ENCODE data around the gene PLA2G4C. TPM values are rescaled to one million over a fixed set of nuclear protein-coding genes. Genes with fewer than 3 reads are reported as not detected.

Gene PLA2G4C
- total and polyA plus RNA-seq, 2 experiments from 2014 or later = 2.9 to 3.4 TPM

DNA sequence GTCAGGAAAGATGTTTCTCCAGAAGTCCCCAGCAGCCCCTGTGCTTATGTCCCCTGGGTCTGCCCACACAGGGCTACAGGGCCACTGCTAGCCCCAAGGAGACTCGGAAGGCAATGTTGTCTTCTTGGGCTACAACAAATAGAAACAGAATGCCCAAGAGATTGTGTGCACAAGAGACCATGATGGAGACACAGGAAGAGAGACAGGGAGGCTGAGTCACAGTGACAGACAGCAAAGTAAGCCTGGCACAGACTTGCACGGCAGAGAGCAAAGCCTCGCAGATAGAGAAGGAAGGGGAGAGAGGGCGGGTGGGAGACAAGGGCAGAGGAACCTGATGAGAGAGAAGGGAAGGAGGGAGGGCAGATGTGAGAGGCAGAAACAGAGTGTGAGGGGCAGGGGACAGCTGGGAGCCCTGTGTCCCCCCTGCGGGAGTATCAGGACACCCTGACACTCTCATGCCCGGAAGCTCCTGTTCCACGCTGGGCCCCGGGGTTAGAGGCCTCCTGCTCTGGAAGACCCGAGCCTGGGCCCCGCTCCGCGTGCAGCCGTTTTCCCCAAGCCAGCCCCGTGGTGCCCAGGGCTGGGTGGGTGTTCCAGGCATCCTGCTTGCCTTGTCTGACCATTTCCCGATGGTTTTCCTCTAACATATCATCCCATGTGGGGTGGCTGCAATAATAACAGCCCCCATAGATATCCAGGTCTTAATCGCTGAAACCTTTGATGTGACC is 2.7 kb upstream of the PLA2G4C start (continued):
- TF ChIP-seq NANOG (IDR thresholded peaks at IDR 0.05; ENCODE audit: borderline replicate concordance) (no peak), JUNB (IDR thresholded peaks at IDR 0.05; ENCODE audit: unreplicated experiment) (no peak), ZNF331 (CRISPR knock-in tag; IDR thresholded peaks at IDR 0.05; ENCODE audit: low read depth) (no peak), EZH2phosphoT487 (IDR thresholded peaks at IDR 0.05; ENCODE audit: unreplicated experiment) (no peak)
- TF ChIP-seq, protein P1, sequence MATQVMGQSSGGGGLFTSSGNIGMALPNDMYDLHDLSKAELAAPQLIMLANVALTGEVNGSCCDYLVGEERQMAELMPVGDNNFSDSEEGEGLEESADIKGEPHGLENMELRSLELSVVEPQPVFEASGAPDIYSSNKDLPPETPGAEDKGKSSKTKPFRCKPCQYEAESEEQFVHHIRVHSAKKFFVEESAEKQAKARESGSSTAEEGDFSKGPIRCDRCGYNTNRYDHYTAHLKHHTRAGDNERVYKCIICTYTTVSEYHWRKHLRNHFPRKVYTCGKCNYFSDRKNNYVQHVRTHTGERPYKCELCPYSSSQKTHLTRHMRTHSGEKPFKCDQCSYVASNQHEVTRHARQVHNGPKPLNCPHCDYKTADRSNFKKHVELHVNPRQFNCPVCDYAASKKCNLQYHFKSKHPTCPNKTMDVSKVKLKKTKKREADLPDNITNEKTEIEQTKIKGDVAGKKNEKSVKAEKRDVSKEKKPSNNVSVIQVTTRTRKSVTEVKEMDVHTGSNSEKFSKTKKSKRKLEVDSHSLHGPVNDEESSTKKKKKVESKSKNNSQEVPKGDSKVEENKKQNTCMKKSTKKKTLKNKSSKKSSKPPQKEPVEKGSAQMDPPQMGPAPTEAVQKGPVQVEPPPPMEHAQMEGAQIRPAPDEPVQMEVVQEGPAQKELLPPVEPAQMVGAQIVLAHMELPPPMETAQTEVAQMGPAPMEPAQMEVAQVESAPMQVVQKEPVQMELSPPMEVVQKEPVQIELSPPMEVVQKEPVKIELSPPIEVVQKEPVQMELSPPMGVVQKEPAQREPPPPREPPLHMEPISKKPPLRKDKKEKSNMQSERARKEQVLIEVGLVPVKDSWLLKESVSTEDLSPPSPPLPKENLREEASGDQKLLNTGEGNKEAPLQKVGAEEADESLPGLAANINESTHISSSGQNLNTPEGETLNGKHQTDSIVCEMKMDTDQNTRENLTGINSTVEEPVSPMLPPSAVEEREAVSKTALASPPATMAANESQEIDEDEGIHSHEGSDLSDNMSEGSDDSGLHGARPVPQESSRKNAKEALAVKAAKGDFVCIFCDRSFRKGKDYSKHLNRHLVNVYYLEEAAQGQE (IDR thresholded peaks at IDR 0.05; ENCODE audit: unreplicated experiment) = no peak

DNA sequence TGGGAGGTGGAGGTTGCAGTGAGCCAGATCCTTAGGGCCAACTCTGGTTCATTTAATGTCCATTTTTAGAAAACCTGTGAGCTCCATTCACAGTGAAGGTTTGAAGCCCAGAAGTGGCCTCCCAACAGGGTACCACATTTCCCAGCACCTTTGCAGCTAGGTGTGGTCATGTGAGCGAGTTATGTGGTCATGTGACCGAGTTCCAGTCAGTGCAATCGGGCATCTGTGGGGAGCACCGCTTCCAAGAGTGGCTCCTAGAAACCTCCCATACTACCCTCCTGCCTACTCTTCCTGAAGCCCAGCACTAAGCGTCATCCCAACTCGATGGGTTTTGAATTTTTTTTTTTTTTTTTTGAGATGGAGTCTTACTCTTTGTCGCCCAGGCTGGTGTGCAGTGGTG is 663 bp upstream of the PLA2G4C start:
- H3K9me3 Mint-ChIP-seq = no peaks in the 10 kb centered on the region
- peak overlapping the region; percentile 91; the same call in 1 of the 2 replicates for H3K4me2 ChIP-seq
- no peaks in the 10 kb centered on the region; the same call in 1 of the 2 replicates for H3K4me1 ChIP-seq (ENCODE audit: insufficient read depth)
- no peaks in the 10 kb centered on the region for H3K27me3 ChIP-seq (ENCODE audit: insufficient read depth)
- DNase-seq (ENCODE audit: low spot score) = peak; percentile 45
- H3K4me3 ChIP-seq = no peak overlapping the region
- H2AFZ ChIP-seq = peak overlapping the region; percentile 92; the same call in 1 of the 2 replicates
- ATAC-seq = peak; percentile 16
- no peaks in the 10 kb centered on the region for H3K9me2 ChIP-seq (ENCODE audit: insufficient read depth)
- H3K4me3 Mint-ChIP-seq = peak overlapping the region; percentile 69; the same call in 1 of the 3 replicates
- peaks cover 3% of the 10 kb centered on the region; the same call in 1 of the 3 replicates for H3K36me3 Mint-ChIP-seq (ENCODE audit: low read depth)
- peaks cover 4% of the 10 kb centered on the region; the same call in 2 of the 3 replicates for H3K4me1 Mint-ChIP-seq
- no peaks in the 10 kb centered on the region for H3K36me3 ChIP-seq (ENCODE audit: insufficient read depth)
- peaks cover 17% of the 10 kb centered on the region for H3K27me3 Mint-ChIP-seq (ENCODE audit: insufficient read depth, low read depth, poor library complexity)
- H3K27ac Mint-ChIP-seq = no peak overlapping the region; the same call in 1 of the 2 replicates
- H3K79me2 ChIP-seq (replicated peaks; ENCODE audit: insufficient read depth) = no peaks in the 10 kb centered on the region
- no peaks in the 10 kb centered on the region for H4K20me1 ChIP-seq (replicated peaks; ENCODE audit: insufficient read depth)
- H3F3A ChIP-seq (replicated peaks; ENCODE audit: low read depth) = no peaks in the 10 kb centered on the region; the same call in 1 of the 2 replicates
- no peak overlapping the region for H3K27ac ChIP-seq (ENCODE audit: low read depth)
- TF ChIP-seq, protein P2, sequence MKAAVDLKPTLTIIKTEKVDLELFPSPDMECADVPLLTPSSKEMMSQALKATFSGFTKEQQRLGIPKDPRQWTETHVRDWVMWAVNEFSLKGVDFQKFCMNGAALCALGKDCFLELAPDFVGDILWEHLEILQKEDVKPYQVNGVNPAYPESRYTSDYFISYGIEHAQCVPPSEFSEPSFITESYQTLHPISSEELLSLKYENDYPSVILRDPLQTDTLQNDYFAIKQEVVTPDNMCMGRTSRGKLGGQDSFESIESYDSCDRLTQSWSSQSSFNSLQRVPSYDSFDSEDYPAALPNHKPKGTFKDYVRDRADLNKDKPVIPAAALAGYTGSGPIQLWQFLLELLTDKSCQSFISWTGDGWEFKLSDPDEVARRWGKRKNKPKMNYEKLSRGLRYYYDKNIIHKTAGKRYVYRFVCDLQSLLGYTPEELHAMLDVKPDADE (IDR thresholded peaks at IDR 0.05) = 0 out of 2 replicates have a peak, but pooled peaks have one; percentile 25
- TF ChIP-seq, protein P3, sequence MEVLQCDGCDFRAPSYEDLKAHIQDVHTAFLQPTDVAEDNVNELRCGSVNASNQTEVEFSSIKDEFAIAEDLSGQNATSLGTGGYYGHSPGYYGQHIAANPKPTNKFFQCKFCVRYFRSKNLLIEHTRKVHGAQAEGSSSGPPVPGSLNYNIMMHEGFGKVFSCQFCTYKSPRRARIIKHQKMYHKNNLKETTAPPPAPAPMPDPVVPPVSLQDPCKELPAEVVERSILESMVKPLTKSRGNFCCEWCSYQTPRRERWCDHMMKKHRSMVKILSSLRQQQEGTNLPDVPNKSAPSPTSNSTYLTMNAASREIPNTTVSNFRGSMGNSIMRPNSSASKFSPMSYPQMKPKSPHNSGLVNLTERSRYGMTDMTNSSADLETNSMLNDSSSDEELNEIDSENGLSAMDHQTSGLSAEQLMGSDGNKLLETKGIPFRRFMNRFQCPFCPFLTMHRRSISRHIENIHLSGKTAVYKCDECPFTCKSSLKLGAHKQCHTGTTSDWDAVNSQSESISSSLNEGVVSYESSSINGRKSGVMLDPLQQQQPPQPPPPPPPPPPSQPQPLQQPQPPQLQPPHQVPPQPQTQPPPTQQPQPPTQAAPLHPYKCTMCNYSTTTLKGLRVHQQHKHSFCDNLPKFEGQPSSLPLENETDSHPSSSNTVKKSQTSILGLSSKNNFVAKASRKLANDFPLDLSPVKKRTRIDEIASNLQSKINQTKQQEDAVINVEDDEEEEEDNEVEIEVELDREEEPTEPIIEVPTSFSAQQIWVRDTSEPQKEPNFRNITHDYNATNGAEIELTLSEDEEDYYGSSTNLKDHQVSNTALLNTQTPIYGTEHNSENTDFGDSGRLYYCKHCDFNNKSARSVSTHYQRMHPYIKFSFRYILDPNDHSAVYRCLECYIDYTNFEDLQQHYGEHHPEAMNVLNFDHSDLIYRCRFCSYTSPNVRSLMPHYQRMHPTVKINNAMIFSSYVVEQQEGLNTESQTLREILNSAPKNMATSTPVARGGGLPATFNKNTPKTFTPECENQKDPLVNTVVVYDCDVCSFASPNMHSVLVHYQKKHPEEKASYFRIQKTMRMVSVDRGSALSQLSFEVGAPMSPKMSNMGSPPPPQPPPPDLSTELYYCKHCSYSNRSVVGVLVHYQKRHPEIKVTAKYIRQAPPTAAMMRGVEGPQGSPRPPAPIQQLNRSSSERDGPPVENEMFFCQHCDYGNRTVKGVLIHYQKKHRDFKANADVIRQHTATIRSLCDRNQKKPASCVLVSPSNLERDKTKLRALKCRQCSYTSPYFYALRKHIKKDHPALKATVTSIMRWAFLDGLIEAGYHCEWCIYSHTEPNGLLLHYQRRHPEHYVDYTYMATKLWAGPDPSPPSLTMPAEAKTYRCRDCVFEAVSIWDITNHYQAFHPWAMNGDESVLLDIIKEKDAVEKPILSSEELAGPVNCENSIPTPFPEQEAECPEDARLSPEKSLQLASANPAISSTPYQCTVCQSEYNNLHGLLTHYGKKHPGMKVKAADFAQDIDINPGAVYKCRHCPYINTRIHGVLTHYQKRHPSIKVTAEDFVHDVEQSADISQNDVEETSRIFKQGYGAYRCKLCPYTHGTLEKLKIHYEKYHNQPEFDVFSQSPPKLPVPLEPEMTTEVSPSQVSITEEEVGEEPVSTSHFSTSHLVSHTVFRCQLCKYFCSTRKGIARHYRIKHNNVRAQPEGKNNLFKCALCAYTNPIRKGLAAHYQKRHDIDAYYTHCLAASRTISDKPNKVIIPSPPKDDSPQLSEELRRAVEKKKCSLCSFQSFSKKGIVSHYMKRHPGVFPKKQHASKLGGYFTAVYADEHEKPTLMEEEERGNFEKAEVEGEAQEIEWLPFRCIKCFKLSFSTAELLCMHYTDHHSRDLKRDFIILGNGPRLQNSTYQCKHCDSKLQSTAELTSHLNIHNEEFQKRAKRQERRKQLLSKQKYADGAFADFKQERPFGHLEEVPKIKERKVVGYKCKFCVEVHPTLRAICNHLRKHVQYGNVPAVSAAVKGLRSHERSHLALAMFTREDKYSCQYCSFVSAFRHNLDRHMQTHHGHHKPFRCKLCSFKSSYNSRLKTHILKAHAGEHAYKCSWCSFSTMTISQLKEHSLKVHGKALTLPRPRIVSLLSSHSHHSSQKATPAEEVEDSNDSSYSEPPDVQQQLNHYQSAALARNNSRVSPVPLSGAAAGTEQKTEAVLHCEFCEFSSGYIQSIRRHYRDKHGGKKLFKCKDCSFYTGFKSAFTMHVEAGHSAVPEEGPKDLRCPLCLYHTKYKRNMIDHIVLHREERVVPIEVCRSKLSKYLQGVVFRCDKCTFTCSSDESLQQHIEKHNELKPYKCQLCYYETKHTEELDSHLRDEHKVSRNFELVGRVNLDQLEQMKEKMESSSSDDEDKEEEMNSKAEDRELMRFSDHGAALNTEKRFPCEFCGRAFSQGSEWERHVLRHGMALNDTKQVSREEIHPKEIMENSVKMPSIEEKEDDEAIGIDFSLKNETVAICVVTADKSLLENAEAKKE (CRISPR knock-in tag; IDR thresholded peaks at IDR 0.05) = no peak

Data from GM23338 (cell line).